Erythroblast (primary cell): ENCODE results near the gene ACTR5.

Source experiments
- DNase-seq, 2 experiments: peaks; one replicate each; lab custom pipeline; 2025; lab: John Stamatoyannopoulos, UW
- GATA1 ChIP-seq: IDR thresholded peaks from 2 replicates; pipeline ENCODE4 v1.6.1; 2011; ENCODE audit warnings: low read depth, mild to moderate bottlenecking, control low read depth, low read length, moderate library complexity
- POLR2A ChIP-seq: IDR thresholded peaks from 2 replicates; pipeline ENCODE4 v1.6.1; 2011; ENCODE audit warnings: mild to moderate bottlenecking, low read length

ACTR5 gene

GRCh38 chr20:38764567-38765318 lies 16.5 kb downstream of the ACTR5 start:
- no peak for TF ChIP-seq GATA1
- no peak for TF ChIP-seq POLR2A

GRCh38 chr20:38766071-38766470 lies 17.8 kb downstream of the ACTR5 start:
- TF ChIP-seq POLR2A (no peak), GATA1 (no peak)
- DNase-seq = no peak

More at GRCh38 chr20:38764567-38765318, 16.5 kb downstream of the ACTR5 start:
- peak; percentile 56 to 84 for DNase-seq

DNA sequence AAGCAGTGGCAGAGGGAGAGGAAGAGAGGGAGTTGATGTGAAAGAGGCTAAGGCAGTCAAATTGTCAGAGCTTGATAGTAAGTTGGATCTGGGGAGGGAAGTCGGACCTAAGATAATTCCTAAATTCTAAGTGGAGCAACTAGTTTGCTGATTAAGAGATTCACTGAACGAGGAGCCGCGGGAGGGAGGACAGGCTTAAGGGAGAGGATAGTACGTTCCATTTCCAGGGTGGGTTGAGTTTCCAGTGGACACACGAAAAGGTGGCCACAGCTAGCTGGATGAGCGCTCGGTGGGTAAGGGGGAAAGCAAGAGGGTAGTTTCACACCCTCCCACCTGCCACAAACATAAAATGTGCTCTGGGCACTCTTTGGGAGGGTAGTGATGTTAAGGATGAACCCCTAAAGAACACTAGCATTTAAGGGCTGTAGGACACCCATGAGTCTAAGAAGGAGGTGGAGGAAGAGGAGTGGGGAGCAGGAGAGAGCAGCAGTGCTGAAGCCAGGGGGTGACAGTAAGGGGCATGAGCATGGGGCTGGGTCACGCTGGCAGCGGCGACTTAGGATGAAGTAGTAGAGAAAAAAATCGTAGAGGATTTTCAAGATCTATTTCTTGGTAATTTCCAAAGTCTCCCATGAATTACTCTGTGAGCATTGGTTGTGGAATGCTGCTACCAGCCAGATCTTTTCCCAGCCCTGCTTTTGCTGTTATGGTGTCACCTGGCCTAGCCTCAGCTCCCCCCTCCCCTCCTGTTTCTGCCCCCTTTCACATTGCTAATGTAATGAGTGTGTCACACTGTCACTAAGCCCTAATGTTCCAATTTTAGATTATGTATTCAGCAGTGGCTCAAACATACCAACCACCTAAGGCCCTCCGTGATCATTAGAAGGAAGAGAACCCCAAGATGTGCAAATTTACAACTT lies 21.4 kb downstream of the ACTR5 start:
- no peak for TF ChIP-seq GATA1
- TF ChIP-seq POLR2A = no peak
- no peak for DNase-seq

DNA sequence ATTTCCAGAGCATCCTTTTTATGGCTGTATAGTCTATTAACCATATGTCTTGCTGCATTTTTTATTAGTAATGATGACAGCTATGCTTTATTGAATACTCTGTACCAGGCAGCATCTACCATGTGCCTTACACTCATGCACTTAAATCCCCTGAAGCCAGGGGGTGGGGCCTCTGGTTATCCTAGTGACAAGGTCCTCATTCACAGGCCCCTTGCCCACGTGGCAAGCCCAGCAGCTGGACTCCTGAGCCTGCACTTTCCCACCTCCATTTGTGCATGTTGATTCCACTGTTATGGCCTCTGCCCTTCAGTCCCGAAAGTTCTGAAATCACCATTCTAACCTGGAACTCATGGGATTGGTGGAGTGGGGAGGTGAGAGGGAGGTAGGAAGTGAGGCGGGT lies 22.3 kb downstream of the ACTR5 start:
- no peak for DNase-seq
- no peak for TF ChIP-seq GATA1
- TF ChIP-seq POLR2A = no peak

DNA sequence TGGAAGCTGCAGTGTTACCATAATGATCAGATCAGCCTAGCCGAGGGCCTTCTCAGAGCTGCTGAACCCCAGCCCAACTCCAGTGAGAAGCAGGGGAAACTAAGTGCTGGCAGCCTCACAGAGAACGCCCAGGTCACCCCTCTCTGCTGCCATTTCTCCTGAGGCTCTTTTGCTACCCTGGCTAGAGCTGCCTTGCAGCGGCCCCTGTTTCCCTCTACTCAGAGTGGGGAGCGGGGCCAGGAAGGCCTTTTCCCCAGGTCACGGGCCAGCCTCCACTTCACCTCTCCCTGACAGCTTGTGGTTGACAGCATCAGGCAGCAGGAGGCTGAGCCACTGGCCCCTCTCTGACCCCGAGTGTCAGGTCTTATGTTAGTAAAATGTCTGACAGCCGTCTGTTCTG lies 22.7 kb downstream of the ACTR5 start:
- no peak for TF ChIP-seq GATA1
- no peak for TF ChIP-seq POLR2A
- DNase-seq = no peak

DNA sequence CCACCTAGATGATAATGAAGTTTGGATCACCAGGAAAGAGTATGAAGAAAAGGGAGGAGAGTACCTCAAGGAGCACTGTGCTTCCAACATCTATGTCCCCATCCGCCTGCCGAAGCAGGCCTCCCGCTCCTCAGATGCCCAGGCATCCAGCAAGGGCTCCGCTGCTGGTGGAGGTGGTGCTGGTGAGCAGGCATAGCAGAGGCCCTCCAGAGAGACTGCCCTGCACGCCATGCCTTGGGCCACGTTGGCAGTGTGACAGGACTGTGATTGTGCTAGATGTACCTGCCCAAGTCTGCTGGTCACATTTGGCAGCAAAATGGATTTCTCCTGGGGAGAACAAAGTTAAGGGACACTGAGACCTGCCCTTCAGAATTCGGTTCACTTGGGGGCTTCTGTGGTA lies 23.4 kb downstream of the ACTR5 start:
- TF ChIP-seq POLR2A (no peak), GATA1 (no peak)
- no peak for DNase-seq

DNA sequence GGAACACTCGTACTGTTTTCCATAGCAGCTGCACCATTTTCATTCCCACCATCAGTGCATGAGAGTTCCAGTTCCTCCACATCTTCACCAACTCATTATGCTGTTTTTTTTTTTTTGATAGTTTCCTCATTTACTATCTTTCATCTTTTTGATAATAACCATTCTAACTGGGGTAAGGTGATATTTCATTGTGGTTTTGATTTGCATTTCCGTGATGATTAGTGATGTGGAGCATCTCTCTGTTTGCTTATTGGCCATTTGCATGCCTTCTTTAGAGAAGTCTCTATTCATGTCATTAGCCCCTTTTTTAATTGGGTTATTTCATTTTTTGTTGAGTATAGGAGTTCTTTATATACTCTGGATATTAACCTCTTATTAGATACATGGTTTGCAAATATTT lies 25.9 kb downstream of the ACTR5 start:
- TF ChIP-seq GATA1 = no peak
- TF ChIP-seq POLR2A = no peak
- no peak for DNase-seq

DNA sequence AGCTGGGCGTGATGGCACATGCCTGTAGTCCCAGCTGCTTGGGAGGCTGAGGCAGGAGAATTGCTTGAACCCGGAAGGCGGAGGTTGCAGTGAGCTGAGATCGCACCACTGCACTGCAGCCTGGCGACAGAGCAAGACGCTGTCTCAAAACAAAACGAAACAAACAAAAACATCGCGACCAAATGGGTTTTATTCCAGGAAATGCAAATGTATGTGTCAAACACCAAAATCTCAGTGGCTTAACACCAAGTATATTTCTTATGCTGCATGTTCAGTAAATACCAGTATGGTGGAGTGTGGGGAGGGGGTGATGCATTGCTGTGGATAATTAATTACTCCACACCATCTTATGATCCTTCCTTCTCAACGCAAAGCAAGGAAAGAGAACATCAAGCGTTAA lies 28.1 kb downstream of the ACTR5 start:
- TF ChIP-seq GATA1 (no peak), POLR2A (no peak)
- DNase-seq = no peak

- TF ChIP-seq POLR2A = no peak
- no peak for TF ChIP-seq GATA1
- no peak for DNase-seq
Observed at GRCh38 chr20:38779247-38780097, 31.2 kb downstream of the ACTR5 start.

GRCh38 chr20:38782275-38782674 lies 34.0 kb downstream of the ACTR5 start:
- DNase-seq = no peak
- TF ChIP-seq GATA1 (no peak), POLR2A (no peak)

DNA sequence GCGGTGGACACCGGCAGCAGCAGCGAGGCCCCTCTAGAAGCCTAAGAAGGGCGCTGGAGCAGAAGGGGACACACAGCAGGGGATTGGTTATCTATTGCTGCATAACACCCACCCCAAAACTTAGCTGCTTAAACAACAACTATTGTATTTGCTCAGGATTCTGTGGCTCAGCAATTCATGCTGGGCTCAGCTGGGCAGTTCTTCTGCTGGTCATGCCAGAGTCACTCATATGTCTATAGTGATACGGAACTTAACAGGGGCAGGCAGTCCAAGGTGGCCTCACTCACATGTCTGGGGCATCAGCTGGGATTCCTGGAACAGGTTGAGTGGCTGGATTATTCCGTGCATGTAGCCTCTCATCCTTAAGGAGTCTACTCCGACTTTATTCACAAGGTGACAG lies 39.6 kb downstream of the ACTR5 start:
- TF ChIP-seq GATA1 (no peak), POLR2A (no peak)
- no peak for DNase-seq

GRCh38 chr20:38789503-38790199 lies 41.4 kb downstream of the ACTR5 start:
- no peak for DNase-seq

More at GRCh38 chr20:38789503-38790199, 41.4 kb downstream of the ACTR5 start:
- TF ChIP-seq POLR2A = no peak
- TF ChIP-seq GATA1 = no peak
